ENCODE data around the gene TMEM89. TPM values are rescaled to one million over a fixed set of nuclear protein-coding genes. Genes with fewer than 3 reads are reported as not detected.

Gene TMEM89
- total and polyA plus RNA-seq, 2 of the 13 experiments (the other 11 are each of a cell fraction or from before 2014, with no cell fraction given), result 0.31 to 0.59 TPM

GRCh38 chr3:48661501-48662144 lies 40.1 kb upstream of the TMEM89 start (continued):
- peak; percentile 100 for TF ChIP-seq ETS1 (CRISPR knock-in tag; IDR thresholded peaks at IDR 0.05)
- peak; percentile 84 for TF ChIP-seq GMEB1 (CRISPR knock-in tag; IDR thresholded peaks at IDR 0.05; ENCODE audit: borderline replicate concordance)
- peak; percentile 71 for TF ChIP-seq RBFOX2 (IDR thresholded peaks at IDR 0.05; ENCODE audit: low read depth, low read length)
- peak; percentile 55 for TF ChIP-seq AGO2 (optimal IDR thresholded peaks at IDR 0.05; ENCODE audit: low read depth, low read length)
- no peak for TF ChIP-seq CBX2 (IDR thresholded peaks at IDR 0.05; ENCODE audit: low read depth, low read length)
- peak; percentile 97; the same call in 1 of the 2 replicates for TF ChIP-seq CBX2 (CRISPR knock-in tag; IDR thresholded peaks at IDR 0.05; ENCODE audit: low read depth)
- peak; percentile 100 for TF ChIP-seq ZNF790 (CRISPR knock-in tag; IDR thresholded peaks at IDR 0.05; ENCODE audit: borderline replicate concordance)
- peak; percentile 100 for TF ChIP-seq FLYWCH1 (CRISPR knock-in tag; IDR thresholded peaks at IDR 0.05)
- TF ChIP-seq PHF20 (CRISPR knock-in tag; IDR thresholded peaks at IDR 0.05), result peak; percentile 93
- peak; percentile 97 for TF ChIP-seq DMTF1 (CRISPR knock-in tag; IDR thresholded peaks at IDR 0.05)
- TF ChIP-seq ELF4 (CRISPR knock-in tag; IDR thresholded peaks at IDR 0.05; ENCODE audit: borderline replicate concordance), result peak; percentile 99
- TF ChIP-seq ZBTB33 (CRISPR knock-in tag; IDR thresholded peaks at IDR 0.05), result peak; percentile 95
- TF ChIP-seq NFKB2 (CRISPR knock-in tag; IDR thresholded peaks at IDR 0.05; ENCODE audit: borderline replicate concordance), result peak; percentile 100
- TF ChIP-seq MAZ (IDR thresholded peaks at IDR 0.05; ENCODE audit: borderline replicate concordance, low read depth, low read length), result 0 out of 2 replicates have a peak, but pooled peaks have one; percentile 23
- peak; percentile 100 for TF ChIP-seq MAZ (CRISPR knock-in tag; IDR thresholded peaks at IDR 0.05; ENCODE audit: low read depth)
- TF ChIP-seq KAT8 (CRISPR knock-in tag; IDR thresholded peaks at IDR 0.05), result peak; percentile 98
- peak; percentile 100 for TF ChIP-seq SP140L (CRISPR knock-in tag; IDR thresholded peaks at IDR 0.05; ENCODE audit: borderline replicate concordance)
